OCI-LY1 (cell line): ENCODE measurements around the gene ATXN1.

ENCODE experiments used
- H2AFZ ChIP-seq: fragments of 200-600 bp; sonication (generic), shearing (Covaris generic); 2 replicates; pipeline ENCODE4 v1.6.0; 2014; ENCODE audit warnings: antibody characterized with exemption, mild to moderate bottlenecking, low read length
- H3F3A ChIP-seq: fragments of 200-600 bp; sonication (generic), shearing (Covaris generic); 2 replicates; pipeline ENCODE4 v1.6.0; 2014; ENCODE audit warnings: mild to moderate bottlenecking, antibody characterized with exemption, low read length, moderate library complexity; ENCODE audit not compliant: insufficient read depth
- H3K27ac ChIP-seq: fragments of 200-600 bp; sonication (generic); 2 replicates; pipeline ENCODE4 v1.5.1; 2014; ENCODE audit warnings: low read length, mixed run types, mild to moderate bottlenecking, low read depth; ENCODE audit not compliant: poor library complexity, severe bottlenecking
- H3K27me3 ChIP-seq: fragments of 200-600 bp; sonication (generic); 2 replicates; pipeline ENCODE4 v1.6.0; 2014; ENCODE audit warnings: antibody characterized with exemption, mild to moderate bottlenecking, low read length, moderate library complexity; ENCODE audit not compliant: insufficient read depth
- H3K36me3 ChIP-seq: fragments of 200-600 bp; sonication (generic); 2 replicates; pipeline ENCODE4 v1.6.1; 2014; ENCODE audit warnings: mild to moderate bottlenecking, antibody characterized with exemption, low read length, moderate library complexity, mixed read lengths; ENCODE audit not compliant: insufficient read depth
- H3K4me1 ChIP-seq: fragments of 200-600 bp; sonication (generic); 2 replicates; pipeline ENCODE4 v1.5.1; 2014; ENCODE audit warnings: mild to moderate bottlenecking, low read length, moderate library complexity; ENCODE audit not compliant: insufficient read depth, severe bottlenecking
- H3K4me2 ChIP-seq: fragments of 200-600 bp; sonication (generic), shearing (Covaris generic); 2 replicates; pipeline ENCODE4 v1.6.1; 2014; ENCODE audit warnings: low read length
- H3K4me3 ChIP-seq: fragments of 200-600 bp; sonication (generic); 2 replicates; pipeline ENCODE4 v1.5.1; 2014; ENCODE audit warnings: low read length, low read depth, mild to moderate bottlenecking, mixed read lengths; ENCODE audit not compliant: poor library complexity, severe bottlenecking
- H3K79me2 ChIP-seq: fragments of 200-600 bp; shearing (Covaris generic); 2 replicates; pipeline ENCODE4 v1.6.1; 2016; ENCODE audit warnings: mixed run types, low read length, mixed read lengths; ENCODE audit not compliant: insufficient read depth
- H3K9ac ChIP-seq: fragments of 200-600 bp; sonication (generic), shearing (Covaris generic); 2 replicates; pipeline ENCODE4 v1.6.1; 2014; ENCODE audit warnings: mild to moderate bottlenecking, low read length, mixed read lengths
- H3K9me2 ChIP-seq: fragments of 200-600 bp; sonication (generic), shearing (Covaris generic); 2 replicates; pipeline ENCODE4 v1.6.1; 2014; ENCODE audit warnings: low read depth, mild to moderate bottlenecking, low read length, mixed read lengths
- H3K9me3 ChIP-seq: fragments of 200-600 bp; shearing (Covaris generic); 2 replicates; pipeline ENCODE4 v1.6.1; 2014; ENCODE audit warnings: low read length, mixed read lengths
- H4K20me1 ChIP-seq: fragments of 200-600 bp; sonication (generic), shearing (Covaris generic); 2 replicates; pipeline ENCODE4 v1.6.0; 2016; ENCODE audit warnings: mild to moderate bottlenecking, low read length; ENCODE audit not compliant: insufficient read depth
- EZH2 ChIP-seq: fragments of 200-600 bp; sonication (generic), shearing (Covaris generic); IDR thresholded peaks from 2 replicates; pipeline ENCODE4 v1.8.0; 2017; ENCODE audit warnings: borderline replicate concordance, mixed run types, mild to moderate bottlenecking, antibody characterized with exemption, low read length, moderate library complexity, mixed read lengths
- TF ChIP-seq, protein P1 (sequence below): fragments of 200-600 bp; sonication (generic), shearing (Covaris generic); IDR thresholded peaks from 2 replicates; pipeline ENCODE4 v1.5.1; 2017; ENCODE audit warnings: mild to moderate bottlenecking, antibody characterized with exemption, low read length, moderate library complexity, mixed read lengths

Gene ATXN1

DNA sequence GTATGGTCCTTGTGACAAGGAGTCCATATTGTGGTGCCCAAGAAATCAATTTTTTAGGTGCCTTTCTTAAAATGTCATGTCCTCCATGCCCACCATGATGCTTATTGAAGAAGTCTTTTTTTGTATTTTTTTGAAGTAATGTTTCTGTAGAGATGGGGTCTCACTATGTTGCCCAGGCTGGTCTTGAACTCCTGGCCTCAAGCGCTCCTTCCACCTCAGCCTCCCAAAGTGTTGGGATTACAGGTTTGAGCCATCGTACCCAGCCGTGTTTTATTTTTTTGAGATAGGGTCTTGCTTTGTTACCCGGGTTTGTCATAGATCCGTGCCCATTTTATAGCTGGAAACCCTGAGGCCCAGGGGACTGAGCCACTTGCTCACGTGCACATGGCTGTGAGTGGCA is 238.3 kb downstream of the ATXN1 start:
- Histone ChIP-seq H4K20me1 (no peaks in the 10 kb centered on the region), H3K9ac (no peak overlapping the region), H3K4me1 (no peaks in the 10 kb centered on the region), H3K36me3 (no peaks in the 10 kb centered on the region), H3K9me3 (no peaks in the 10 kb centered on the region), H3K4me2 (no peak overlapping the region), H3K27ac (no peak overlapping the region), H3K79me2 (no peaks in the 10 kb centered on the region), H3K27me3 (no peaks in the 10 kb centered on the region), H3K9me2 (no peaks in the 10 kb centered on the region), H3K4me3 (no peak overlapping the region), H3F3A (no peaks in the 10 kb centered on the region), H2AFZ (no peak overlapping the region)
- TF ChIP-seq, protein P1, sequence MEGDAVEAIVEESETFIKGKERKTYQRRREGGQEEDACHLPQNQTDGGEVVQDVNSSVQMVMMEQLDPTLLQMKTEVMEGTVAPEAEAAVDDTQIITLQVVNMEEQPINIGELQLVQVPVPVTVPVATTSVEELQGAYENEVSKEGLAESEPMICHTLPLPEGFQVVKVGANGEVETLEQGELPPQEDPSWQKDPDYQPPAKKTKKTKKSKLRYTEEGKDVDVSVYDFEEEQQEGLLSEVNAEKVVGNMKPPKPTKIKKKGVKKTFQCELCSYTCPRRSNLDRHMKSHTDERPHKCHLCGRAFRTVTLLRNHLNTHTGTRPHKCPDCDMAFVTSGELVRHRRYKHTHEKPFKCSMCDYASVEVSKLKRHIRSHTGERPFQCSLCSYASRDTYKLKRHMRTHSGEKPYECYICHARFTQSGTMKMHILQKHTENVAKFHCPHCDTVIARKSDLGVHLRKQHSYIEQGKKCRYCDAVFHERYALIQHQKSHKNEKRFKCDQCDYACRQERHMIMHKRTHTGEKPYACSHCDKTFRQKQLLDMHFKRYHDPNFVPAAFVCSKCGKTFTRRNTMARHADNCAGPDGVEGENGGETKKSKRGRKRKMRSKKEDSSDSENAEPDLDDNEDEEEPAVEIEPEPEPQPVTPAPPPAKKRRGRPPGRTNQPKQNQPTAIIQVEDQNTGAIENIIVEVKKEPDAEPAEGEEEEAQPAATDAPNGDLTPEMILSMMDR = no peak
- no peak for TF ChIP-seq EZH2

DNA sequence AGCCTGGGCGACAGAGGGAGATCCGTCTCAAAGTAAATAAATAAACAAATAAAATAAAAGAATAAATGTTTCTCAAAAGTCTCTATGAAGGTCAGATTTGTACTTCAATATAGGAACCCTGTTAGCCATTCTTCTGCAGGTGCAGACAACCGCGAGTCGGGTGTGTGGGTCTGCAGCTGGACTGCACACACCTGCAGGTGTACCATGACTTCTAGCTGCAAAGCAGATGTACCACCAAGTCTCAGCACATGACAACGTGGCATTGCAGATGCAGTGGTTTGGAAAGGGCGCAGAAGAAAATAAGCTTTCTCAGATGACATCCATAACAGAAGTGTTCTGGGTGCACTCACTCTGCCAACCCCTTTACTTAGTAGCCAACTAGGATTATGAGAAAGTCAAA is 239.7 kb downstream of the ATXN1 start:
- no peaks in the 10 kb centered on the region for H3K36me3 ChIP-seq
- H3K4me1 ChIP-seq = no peaks in the 10 kb centered on the region
- no peak for TF ChIP-seq EZH2
- TF ChIP-seq, protein P1 = no peak
- no peaks in the 10 kb centered on the region for H3K9me2 ChIP-seq
- H2AFZ ChIP-seq = no peak overlapping the region
- H3K9me3 ChIP-seq = no peaks in the 10 kb centered on the region
- no peak overlapping the region for H3K9ac ChIP-seq
- H3K79me2 ChIP-seq = no peaks in the 10 kb centered on the region
- no peaks in the 10 kb centered on the region for H3K27me3 ChIP-seq
- no peaks in the 10 kb centered on the region for H3F3A ChIP-seq
- H4K20me1 ChIP-seq = no peaks in the 10 kb centered on the region
- no peak overlapping the region for H3K4me3 ChIP-seq
- no peak overlapping the region for H3K27ac ChIP-seq
- no peak overlapping the region for H3K4me2 ChIP-seq

DNA sequence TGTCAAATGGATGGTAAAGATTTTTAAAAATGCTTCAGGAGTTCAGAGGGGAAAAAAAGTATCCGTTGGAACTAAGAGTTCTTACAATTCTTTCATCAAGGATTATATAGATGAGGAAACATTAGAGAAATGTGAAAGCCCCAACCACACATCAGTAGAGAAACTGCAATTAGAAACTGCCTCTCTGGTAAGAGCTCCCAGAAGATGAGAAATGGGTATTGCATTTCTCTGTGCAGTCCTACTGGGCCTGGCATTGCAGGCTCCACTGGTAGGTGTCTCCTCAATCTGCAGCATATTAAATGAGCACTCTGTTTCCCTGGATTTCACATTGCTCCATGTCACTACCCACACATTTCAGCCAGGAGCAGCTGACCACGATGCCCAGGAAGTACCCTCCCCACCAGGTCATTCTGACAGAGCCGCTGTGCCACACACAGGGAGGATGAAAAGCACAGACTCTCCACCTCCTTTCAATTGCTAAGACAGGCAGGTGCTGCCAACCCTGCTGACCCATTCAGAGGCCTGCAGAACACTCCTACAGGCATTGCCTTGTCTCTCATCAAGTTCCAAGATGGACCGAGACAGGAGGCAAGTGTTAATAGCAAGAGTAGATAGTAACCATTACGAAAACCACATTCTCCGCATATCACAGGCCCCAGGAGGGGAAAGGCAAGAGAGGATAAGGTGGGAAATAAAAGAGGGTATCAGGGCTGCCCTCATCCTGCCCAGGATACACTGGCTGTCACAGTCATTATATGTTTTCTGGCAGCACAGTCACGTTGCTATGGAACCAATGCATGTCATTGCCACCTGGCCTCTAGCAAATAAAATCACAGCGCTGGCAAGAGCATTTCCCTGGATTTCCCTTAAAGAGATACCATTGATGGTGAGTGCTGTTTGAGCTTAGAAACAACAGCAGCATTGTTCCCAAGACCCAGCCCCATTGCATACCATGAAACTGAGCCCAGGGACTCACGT is 241.7 kb downstream of the ATXN1 start:
- no peaks in the 10 kb centered on the region for H3K4me1 ChIP-seq
- H3K4me2 ChIP-seq = no peak overlapping the region
- TF ChIP-seq, protein P1 = no peak
- TF ChIP-seq EZH2 = no peak
- H3F3A ChIP-seq = no peaks in the 10 kb centered on the region
- no peak overlapping the region for H3K9ac ChIP-seq
- H3K27ac ChIP-seq = no peak overlapping the region
- no peaks in the 10 kb centered on the region for H4K20me1 ChIP-seq
- no peaks in the 10 kb centered on the region for H3K27me3 ChIP-seq
- no peaks in the 10 kb centered on the region for H3K79me2 ChIP-seq
- H3K36me3 ChIP-seq = no peaks in the 10 kb centered on the region
- no peaks in the 10 kb centered on the region for H3K9me3 ChIP-seq
- no peak overlapping the region for H3K4me3 ChIP-seq
- H2AFZ ChIP-seq = no peak overlapping the region
- no peaks in the 10 kb centered on the region for H3K9me2 ChIP-seq
